ENCODE measurements around the gene STK11IP.

- TF ChIP-seq CTCF (IDR thresholded peaks at IDR 0.05) (no peak), POLR2A (IDR thresholded peaks at IDR 0.05) (no peak)
These were observed 63.7 kb downstream of the STK11IP start for GRCh38 chr2:219661197-219661954.
